Hepatocyte (in vitro differentiated cells): ENCODE results near the gene PPIF. TPM values are rescaled to one million over a fixed set of nuclear protein-coding genes. Genes with fewer than 3 reads are reported as not detected.

Experiments
- DNase-seq: peaks from one replicate; pipeline ENCODE4 v3.0.0-alpha.2; 2016; ENCODE audit warnings: low spot score
- H2AFZ ChIP-seq: fragments of 200-600 bp; sonication (generic); 2 replicates; pipeline ENCODE4 v1.6.0; 2016; ENCODE audit warnings: antibody characterized with exemption, mild to moderate bottlenecking
- H3K27ac ChIP-seq: fragments of 200-600 bp; sonication (generic); 2 replicates; pipeline ENCODE4 v1.5.1; 2016; ENCODE audit warnings: mild to moderate bottlenecking
- H3K27me3 ChIP-seq: fragments of 200-600 bp; sonication (generic); 2 replicates; pipeline ENCODE4 v1.6.1; 2016
- H3K36me3 ChIP-seq: fragments of 200-600 bp; sonication (generic); replicated peaks from 2 replicates; pipeline ENCODE4 v1.5.1; 2016; ENCODE audit warnings: low read depth; ENCODE audit not compliant: insufficient read depth
- H3K4me1 ChIP-seq: fragments of 200-600 bp; sonication (generic); 2 replicates; pipeline ENCODE4 v1.5.1; 2016; ENCODE audit warnings: mild to moderate bottlenecking, moderate library complexity; ENCODE audit not compliant: insufficient read depth
- H3K4me2 ChIP-seq: fragments of 200-600 bp; sonication (generic); 2 replicates; pipeline ENCODE4 v1.6.0; 2016
- H3K4me3 ChIP-seq: fragments of 200-600 bp; sonication (generic); 2 replicates; pipeline ENCODE4 v1.5.1; 2016; ENCODE audit warnings: mild to moderate bottlenecking
- H3K79me2 ChIP-seq: fragments of 200-600 bp; sonication (generic); 2 replicates; pipeline ENCODE4 v1.6.0; 2017; ENCODE audit warnings: mild to moderate bottlenecking
- H3K9me2 ChIP-seq: fragments of 200-600 bp; sonication (generic); replicated peaks from 2 replicates; pipeline ENCODE4 v1.6.0; 2017; ENCODE audit warnings: mild to moderate bottlenecking; ENCODE audit not compliant: insufficient read depth
- H3K9me3 ChIP-seq: fragments of 200-600 bp; sonication (generic); 2 replicates; pipeline ENCODE4 v1.5.1; 2016; ENCODE audit warnings: low read depth, mild to moderate bottlenecking
- H4K20me1 ChIP-seq: fragments of 200-600 bp; sonication (generic); 2 replicates; pipeline ENCODE4 v1.6.0; 2016; ENCODE audit warnings: mild to moderate bottlenecking; ENCODE audit not compliant: insufficient read depth, poor library complexity, severe bottlenecking
- EZH2 ChIP-seq: fragments of 200-600 bp; sonication (generic); IDR thresholded peaks from 2 replicates; pipeline ENCODE4 v1.6.1; 2016; ENCODE audit warnings: antibody characterized with exemption, mild to moderate bottlenecking, borderline replicate concordance
- EZH2phosphoT487 ChIP-seq: fragments of 200-600 bp; sonication (generic); IDR thresholded peaks from one replicate; pipeline ENCODE4 v1.6.1; 2018; ENCODE audit warnings: antibody characterized with exemption, mild to moderate bottlenecking, low read depth, moderate library complexity; ENCODE audit not compliant: unreplicated experiment, severe bottlenecking
- WGBS: methylation state at CpG from one replicate; pipeline ENCODE4 v1.1.6; 2016; ENCODE audit warnings: low lambda C conversion rate; ENCODE audit errors: missing lambda C conversion rate; 5-methylcytosine and 5-hydroxymethylcytosine counted together
- polyA plus RNA-seq: library from polyadenylated mRNA; unstranded; fragments of >200 nt; fragmentation: Nextera tagmentation; extraction: Ambion mirVana; gene quantifications from 2 replicates; pipeline ENCODE4 v1.2.1, GENCODE V29; 2016
- total RNA-seq: library from RNA; depleted of rRNA; stranded (reverse); fragments of >200 nt; gene quantifications from 2 replicates; pipeline ENCODE4 v1.2.3, GENCODE V29; 2014
- TF ChIP-seq, protein P1 (sequence below): fragments of 200-600 bp; sonication (generic); IDR thresholded peaks from 2 replicates; pipeline ENCODE4 v1.5.1; 2016; ENCODE audit warnings: antibody characterized with exemption, mild to moderate bottlenecking; ENCODE audit not compliant: poor library complexity

PPIF gene
- total and polyA plus RNA-seq, 2 experiments from 2014 or later, result 70.3 to 79.4 TPM

GRCh38 chr10:79300711-79301110 is 46.6 kb upstream of the PPIF start:
- Histone ChIP-seq H3K9me3 (no peaks in the 10 kb centered on the region), H3K36me3 (no peaks in the 10 kb centered on the region), H3K79me2 (no peaks in the 10 kb centered on the region), H3K4me2 (no peak overlapping the region), H4K20me1 (no peaks in the 10 kb centered on the region), H3K27ac (no peak overlapping the region), H3K4me1 (peaks cover 6% of the 10 kb centered on the region), H2AFZ (no peak overlapping the region), H3K4me3 (no peak overlapping the region), H3K9me2 (no peaks in the 10 kb centered on the region), H3K27me3 (no peaks in the 10 kb centered on the region)
- 96% methylated on average over 23 of the region's 24 CpGs for WGBS
- TF ChIP-seq, protein P1, sequence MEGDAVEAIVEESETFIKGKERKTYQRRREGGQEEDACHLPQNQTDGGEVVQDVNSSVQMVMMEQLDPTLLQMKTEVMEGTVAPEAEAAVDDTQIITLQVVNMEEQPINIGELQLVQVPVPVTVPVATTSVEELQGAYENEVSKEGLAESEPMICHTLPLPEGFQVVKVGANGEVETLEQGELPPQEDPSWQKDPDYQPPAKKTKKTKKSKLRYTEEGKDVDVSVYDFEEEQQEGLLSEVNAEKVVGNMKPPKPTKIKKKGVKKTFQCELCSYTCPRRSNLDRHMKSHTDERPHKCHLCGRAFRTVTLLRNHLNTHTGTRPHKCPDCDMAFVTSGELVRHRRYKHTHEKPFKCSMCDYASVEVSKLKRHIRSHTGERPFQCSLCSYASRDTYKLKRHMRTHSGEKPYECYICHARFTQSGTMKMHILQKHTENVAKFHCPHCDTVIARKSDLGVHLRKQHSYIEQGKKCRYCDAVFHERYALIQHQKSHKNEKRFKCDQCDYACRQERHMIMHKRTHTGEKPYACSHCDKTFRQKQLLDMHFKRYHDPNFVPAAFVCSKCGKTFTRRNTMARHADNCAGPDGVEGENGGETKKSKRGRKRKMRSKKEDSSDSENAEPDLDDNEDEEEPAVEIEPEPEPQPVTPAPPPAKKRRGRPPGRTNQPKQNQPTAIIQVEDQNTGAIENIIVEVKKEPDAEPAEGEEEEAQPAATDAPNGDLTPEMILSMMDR, result no peak
- TF ChIP-seq EZH2phosphoT487 (no peak), EZH2 (no peak)
- no peak for DNase-seq

- no peaks in the 10 kb centered on the region for H3K9me3 ChIP-seq
- no peak overlapping the region for H2AFZ ChIP-seq
- H3K9me2 ChIP-seq, result no peaks in the 10 kb centered on the region
- H3K27ac ChIP-seq, result no peak overlapping the region
- no peaks in the 10 kb centered on the region for H3K79me2 ChIP-seq
- no peaks in the 10 kb centered on the region for H4K20me1 ChIP-seq
- H3K27me3 ChIP-seq, result no peaks in the 10 kb centered on the region
- 88% methylated on average over 18 of the region's 19 CpGs for WGBS
- H3K4me1 ChIP-seq, result peaks cover 6% of the 10 kb centered on the region
- no peaks in the 10 kb centered on the region for H3K36me3 ChIP-seq
- no peak for DNase-seq
- H3K4me2 ChIP-seq, result no peak overlapping the region
- no peak for TF ChIP-seq EZH2
- TF ChIP-seq, protein P1, result no peak
- no peak overlapping the region for H3K4me3 ChIP-seq
Observed at GRCh38 chr10:79301754-79302530, 45.3 kb upstream of the PPIF start.

GRCh38 chr10:79303631-79304478 is 43.4 kb upstream of the PPIF start:
- no peaks in the 10 kb centered on the region for H3K27me3 ChIP-seq
- peaks cover 2% of the 10 kb centered on the region for H3K4me1 ChIP-seq
- no peaks in the 10 kb centered on the region for H3K9me2 ChIP-seq
- no peak overlapping the region for H3K27ac ChIP-seq
- H4K20me1 ChIP-seq, result no peaks in the 10 kb centered on the region
- 94% methylated on average over 25 of the region's 25 CpGs for WGBS
- H3K9me3 ChIP-seq, result no peaks in the 10 kb centered on the region
- no peaks in the 10 kb centered on the region for H3K79me2 ChIP-seq
- TF ChIP-seq, protein P1, result no peak
- no peak for TF ChIP-seq EZH2phosphoT487
- TF ChIP-seq EZH2, result no peak
- H3K36me3 ChIP-seq, result no peaks in the 10 kb centered on the region
- no peak overlapping the region for H2AFZ ChIP-seq
- DNase-seq, result no peak
- no peak overlapping the region for H3K4me2 ChIP-seq
- H3K4me3 ChIP-seq, result no peak overlapping the region
